Islet precursor cell (in vitro differentiated cells): ENCODE data around the gene ABL1.

ENCODE experiments used
- DNase-seq: peaks from one replicate; pipeline ENCODE4 v3.0.0-alpha.2; 2018

Gene ABL1

GRCh38 chr9:130934702-130935647, 99.9 kb downstream of the ABL1 start:
- peak; percentile 63 for DNase-seq

DNA sequence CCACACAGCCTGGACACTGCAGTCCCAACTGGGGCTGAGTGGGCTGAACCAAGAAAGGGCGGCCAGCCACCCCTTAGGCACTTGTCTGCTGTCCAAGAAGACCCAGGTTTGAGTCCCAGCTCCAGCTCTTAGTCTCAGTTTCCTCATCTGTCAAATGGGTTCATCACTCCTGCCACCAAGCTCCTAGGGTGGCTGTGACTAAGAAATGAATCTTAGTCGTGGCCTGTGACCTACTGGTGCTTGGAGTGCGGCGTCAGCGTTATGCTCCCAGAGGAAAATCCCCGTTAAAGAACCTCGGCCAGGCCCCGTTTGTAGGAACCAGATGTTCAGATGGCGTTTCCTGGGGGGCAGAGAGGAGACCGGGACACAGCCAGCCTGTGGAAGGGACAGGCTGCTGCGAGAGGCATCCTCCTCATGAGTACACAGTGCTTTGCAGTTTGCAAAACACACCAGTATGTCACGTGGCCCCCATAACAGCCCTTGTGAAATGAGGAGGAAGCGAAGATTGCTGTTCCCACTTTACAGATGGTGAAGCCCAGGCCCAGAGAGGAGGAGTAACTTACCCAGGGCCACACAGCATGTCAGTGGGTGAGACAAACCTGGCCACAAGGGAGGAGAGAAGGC, 100.7 kb downstream of the ABL1 start:
- no peak for DNase-seq

DNA sequence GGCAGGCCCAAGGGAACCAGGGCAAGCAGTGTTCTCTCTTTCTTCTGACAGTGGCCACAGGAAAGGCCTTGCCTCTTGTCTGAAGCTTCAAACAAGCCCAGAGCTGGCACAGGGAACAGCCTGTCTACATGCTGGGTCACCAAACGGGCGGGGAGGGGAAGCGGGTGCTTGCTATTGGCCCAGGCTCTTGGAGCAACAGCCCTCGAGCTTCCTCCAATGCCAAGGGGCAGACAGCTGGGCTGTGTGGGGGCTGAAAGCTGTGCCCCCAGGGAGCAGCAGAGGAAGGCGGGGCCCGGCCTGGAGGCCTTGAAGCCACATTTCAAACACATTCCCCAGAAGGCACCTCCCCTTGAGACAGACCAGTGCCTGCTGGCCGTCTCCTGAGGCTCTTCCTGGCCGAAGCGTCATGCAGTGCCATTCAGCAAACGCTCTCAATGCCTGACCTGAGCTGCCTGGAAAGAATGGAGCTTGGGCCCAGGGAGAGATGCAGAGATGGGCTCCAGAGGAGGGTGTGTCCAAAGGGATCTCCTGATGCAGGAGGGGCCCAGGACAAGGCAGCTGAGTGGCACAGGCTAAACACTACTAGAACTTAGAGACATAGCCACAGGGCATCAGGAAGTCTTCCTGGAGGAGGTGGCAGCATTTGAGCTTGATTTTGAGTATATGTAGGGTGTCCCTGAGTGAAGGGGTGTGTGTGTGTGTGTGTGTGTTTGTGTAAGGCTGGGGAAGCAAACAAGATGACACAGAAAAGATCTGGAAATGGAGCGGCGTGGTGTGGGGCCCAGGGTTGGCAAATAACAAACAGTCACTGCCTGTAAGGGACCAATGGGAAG, 101.4 kb downstream of the ABL1 start:
- peak; percentile 96 for DNase-seq
